HG02798 (cell line): ENCODE data around the gene STIMATE.
A peak's percentile ranks its signal among the peaks of the same experiment; 100 is the strongest.

Source experiments
- ATAC-seq: cut with Tn5 transposase; IDR thresholded peaks from one replicate; pipeline ENCODE4 v1.9.1; 2021; ENCODE audit warnings: mild to moderate bottlenecking; ENCODE audit not compliant: unreplicated experiment, poor library complexity

The STIMATE gene

DNA sequence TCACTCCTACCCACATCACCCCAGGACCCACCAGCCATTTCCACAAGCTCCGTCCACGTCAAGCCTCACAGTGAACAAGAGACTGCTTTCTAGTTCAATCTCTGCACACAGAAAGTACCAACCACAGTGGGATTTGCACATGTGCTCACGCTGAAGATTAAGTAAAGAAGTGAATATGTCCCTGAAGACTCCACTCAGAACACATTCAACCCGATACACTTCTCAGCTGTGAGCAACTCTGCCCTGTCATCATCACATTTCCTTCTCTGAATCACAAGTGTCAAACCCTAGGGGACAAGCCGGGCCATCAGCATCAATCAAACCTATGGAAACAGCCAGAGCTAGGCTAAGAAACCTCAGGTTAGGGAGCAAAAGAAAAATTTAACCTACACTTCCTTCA, 1.9 kb downstream of the STIMATE start:
- no peak for ATAC-seq

DNA sequence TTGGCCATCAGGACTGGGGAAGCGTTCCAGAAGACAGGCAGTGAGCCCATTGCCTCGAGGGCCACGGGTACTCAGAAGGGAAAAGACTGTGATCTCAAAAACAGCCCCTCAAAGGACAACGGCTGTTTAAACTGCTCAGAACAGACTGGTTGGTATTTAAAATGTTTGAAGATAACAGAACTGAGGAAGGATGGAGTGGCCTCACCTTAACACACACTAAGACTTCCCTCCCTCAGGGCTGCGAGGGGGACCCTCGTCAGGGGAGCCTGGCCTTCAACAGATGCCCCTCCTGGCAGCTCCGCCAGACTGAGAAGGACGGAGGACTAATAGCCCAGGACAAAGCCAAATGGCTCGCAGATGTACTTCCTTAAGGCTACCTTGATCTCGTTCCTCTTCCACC, 2.6 kb downstream of the STIMATE start:
- ATAC-seq: no peak

DNA sequence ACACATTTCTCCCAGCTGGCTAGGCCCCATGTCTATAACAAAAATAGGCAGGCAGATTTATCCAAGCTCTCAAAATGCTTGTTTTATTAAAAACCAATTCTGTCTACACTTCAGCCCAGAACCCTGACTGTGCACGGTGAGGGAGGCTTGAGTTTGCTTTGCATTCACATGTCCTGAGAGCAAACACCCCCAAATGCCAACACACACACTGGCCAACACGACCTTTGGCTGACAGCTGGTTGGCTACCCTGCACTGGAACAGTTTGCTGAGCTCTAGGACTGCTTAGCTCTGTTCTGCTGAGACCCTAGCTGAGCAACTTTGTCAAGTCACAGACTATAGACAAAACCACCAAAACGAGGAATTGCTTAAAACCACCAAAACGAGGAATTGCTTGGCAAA, 3.6 kb downstream of the STIMATE start:
- ATAC-seq: no peak

DNA sequence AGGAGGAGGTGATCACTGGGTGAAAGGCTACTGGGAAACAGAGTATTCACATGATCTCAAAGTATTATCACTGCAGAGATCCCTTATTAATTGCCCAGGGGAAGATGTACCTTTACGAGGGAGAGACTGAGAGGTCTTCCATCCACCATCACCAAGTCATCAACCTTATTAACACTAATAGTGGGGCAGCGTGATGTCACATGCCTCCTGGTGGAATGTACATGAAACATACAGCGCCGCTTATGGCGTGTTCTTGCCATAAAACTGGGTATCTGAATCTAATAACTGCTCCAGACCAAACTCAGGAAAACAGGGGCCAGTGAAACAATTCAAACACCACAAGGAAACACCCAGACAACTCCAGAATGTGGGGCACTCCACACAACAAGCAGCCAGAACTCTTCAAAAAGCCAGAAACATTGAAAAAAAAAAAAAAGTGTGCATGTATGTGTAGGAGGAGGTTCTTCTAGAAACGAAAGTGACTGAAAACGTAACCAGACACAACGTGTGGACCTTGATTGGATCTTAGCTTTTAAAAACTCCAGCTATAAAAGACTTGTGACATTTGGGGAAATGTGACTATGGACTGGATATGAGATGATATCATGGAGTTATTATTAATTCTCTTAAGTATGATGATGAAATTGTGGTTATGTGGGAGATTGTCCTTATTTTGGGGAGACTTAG, 4.6 kb downstream of the STIMATE start:
- ATAC-seq: peak; percentile 18

DNA sequence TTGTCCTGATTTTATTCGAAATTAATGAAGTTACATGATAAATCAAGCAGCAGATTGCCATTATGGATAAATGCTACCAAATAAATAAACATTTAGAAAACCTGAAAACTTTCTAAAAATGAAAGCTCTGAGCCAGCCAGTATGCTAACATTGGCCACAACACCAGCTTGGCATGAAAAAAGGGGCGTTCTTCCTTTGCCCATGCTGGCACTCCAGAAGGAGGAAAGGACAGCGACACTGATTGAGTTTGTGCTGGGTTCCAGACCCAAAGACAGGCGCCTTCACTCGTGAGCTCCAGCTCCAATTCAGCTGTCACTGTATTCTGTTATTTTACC, 5.1 kb downstream of the STIMATE start:
- ATAC-seq: no peak

DNA sequence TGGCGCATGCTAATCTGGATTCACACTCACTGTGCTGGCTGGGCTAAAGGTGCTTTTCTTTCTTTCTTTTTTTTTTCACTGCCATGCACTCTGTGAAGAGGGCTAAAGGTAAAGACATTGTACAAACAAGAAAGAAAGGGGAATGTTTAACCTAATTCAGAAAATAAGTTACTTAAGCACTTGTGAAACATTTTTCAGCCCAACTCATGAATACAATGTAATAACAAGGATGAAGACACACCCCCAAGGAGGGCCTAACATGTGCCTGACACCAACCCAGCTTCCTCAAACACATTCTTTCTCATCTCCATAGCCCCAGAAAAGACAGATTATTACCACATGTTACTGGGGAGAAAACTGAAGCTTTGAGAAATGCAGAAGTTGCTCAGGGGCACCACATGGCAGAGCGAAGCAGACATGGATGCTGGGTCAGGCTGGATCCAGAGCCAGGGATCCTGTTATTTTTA, 5.7 kb downstream of the STIMATE start:
- ATAC-seq: no peak

DNA sequence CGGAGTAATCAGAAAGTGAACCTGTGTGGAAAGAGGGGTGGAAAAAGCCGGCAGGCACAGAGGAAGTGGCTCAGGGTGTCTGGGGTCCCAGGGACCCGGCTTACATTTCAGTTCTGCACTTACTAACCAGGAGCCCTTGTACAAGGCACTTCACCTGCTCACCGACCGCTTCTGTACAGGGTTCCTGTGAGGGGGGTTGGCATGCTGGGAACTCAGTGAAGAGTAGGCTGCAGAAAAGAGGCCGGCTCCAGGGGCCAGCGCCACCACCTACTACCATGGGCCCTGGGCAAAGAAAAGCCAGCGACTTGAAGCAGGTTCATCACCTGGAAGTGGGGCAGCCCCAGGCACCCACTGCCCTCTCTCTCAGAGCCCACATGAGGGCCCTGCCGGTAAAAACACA, 6.2 kb downstream of the STIMATE start:
- no peak for ATAC-seq

DNA sequence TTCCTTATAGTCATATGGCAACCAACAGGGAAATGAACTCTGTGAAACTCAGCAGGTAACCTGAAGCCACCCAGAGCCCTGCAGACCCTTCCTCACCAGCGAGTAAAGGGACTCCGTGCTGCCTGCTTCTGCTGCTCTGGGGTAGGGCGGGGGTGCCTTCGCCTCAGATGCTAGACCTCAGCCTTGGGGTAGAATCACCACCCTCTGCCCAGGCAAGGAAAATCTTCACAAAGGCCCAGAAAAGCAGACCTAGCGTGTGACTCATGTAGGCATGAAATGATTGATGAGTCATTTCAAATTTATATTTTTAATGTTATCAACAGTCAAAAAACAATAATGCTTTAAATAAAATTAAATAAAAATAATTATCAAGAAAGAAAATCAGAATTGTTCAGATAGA, 6.6 kb downstream of the STIMATE start:
- no peak for ATAC-seq

DNA sequence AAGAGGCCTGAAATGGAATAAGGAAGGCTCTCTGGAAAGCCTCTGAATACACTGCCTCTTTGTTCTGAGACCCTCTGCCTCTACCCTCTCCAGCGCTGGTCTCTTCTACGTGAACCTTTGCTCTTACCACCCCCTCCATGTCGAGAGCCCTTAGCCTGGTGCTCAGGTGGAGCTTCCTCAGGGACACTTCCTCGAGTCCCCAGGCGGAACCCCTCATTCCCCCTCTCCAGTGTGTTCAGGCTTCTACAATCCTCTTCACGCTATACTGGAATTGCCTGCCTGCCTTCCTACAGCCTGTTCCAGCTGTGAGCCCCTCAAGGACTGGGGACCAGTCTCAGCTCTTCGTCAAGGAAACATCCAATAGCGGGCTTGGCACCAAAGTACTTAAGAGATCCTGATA, 7.4 kb downstream of the STIMATE start:
- ATAC-seq: no peak

DNA sequence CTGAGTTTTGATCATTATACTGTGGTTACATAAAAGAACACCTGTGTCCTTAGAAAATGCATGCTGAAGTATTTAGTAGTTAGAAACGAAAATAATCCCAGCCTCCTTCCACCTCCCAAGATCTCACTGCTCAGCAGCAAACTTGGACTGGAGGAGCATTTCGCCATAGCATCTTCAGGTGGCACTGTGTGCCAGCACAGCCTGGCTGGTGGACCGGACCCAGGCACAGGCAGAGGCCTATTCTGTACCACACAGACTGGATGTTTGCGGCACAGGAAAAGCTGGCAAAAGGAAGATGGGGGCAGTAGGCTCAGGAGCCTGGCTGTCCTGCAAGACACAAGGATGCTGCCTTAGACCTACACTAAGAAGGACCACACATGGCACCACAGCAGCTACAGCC, 10.2 kb downstream of the STIMATE start:
- ATAC-seq: no peak

DNA sequence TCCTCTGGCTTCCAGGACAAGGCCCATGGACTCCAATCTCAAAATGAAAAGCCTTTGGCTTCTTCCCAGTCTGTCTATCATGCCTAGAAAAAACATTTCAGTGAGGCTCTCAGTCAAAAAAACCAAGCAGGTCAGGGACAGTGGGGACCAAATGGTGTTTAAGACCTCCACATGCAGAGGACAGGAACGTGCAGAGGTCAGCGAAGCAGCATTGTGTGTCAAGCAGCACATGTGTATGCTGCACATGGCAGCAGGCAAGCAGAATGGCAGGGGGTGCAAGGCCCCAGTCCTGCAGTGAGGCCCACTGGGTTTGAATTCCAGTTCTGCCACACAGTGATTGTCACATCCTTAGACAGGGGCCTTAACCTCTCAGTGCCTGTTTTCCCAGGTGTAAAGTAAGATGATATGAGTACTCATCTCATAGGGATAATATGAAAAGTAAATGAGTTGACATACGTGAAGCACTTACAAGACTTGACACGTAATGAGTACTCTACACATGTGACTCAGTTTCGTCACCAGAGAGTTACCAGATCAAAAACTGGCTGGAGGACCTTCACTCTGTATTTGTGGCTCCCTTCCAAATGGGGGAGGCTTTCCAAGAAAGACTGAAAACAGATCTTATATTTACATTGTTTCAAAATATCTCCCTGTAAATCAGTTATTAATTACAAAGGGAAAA, 11.2 kb downstream of the STIMATE start:
- no peak for ATAC-seq

DNA sequence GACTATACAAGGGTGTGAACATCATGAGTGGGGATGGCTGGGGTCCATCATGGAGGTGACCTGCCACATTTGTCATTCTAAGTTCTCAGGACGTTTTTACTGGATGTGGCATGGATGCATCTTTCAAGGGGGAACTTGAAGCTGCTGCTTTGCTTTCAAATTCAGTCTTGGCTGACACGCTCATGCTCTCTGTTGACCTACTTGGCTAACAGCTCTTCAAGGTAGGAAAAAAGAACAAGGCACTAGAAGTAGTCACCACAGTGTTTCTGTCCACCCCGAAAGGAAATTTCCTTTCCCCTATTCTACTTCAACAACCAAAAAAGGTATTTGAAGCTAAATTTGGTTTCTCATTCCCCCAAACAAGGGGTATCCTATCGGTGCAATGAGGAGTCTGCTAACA, 15.0 kb downstream of the STIMATE start:
- ATAC-seq: no peak

DNA sequence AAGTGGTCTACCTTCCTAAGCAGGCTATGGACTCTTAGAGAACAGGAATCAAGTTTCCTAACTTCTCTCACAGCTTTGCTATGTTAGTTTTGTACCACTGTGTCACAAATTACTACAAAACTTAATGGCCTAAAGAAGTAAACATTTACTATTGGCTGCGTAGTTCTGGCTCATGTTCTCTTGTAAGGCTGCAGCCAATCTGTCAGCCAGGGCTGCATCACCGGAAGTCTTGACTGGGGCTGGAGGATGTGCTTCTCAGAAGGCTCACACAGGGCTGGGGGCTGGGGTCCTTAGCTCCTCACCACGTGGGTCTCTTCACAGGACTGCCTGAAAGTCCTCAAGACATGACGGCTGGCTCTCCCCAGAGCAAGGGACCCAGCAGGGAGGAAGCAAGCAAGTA, 15.5 kb downstream of the STIMATE start:
- ATAC-seq: no peak

DNA sequence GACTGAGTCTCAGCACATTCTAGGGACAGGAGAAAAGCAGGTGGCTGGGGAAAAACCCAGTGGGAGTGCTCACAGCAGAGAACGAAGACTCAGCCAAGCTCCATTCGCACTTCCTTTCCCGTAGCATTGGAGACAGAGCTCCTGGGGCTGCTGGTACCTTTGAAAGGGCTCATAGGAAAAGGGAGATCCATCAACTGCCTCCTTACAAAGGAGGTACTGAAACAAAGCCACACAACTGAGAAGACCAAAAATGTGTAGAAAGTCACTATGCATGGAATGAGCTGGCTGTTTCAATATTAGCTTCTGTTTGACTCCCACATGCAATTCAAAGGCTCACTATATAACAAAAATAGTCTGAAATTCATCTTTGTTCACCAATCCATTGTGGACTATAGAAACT, 16.9 kb downstream of the STIMATE start:
- peak; percentile 53 for ATAC-seq

DNA sequence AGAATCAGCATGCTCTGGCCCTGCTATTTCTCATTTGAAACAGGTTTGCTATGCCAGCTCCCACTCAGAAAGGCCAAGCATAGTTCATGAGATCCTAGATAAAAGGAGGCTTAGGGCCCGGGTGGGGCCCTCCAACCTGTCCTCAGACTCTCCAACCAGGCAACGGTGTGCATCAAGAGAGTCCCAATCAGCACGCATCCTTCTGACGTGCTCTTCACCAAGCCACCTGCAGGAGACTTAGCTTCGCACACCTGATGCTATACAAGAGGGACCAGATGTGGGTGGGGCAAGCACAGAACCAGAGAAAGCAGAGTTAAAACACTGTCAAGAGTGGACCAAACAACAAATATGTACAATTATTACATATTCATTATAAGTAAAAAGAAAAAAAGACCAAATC, 17.3 kb downstream of the STIMATE start:
- peak; percentile 32 for ATAC-seq

DNA sequence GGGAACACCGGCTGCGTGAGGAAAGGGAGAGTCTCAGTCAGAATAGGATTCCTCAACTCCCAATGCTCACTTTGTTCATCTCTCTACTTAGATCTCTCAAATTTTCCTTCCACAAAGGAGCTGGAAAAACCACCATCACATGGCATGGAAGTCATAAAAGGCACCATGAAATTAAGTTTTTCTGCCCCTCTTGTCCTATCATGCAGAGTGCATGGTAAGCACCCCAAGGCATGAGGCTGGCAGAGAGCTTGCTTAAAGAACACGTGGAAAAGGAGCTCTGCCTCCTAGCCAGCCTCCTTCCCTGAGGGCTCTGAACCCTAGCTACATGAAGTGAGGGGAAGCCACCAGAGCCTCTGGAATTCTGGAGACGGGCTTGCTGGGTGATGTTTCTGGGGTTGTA, 17.8 kb downstream of the STIMATE start:
- no peak for ATAC-seq

DNA sequence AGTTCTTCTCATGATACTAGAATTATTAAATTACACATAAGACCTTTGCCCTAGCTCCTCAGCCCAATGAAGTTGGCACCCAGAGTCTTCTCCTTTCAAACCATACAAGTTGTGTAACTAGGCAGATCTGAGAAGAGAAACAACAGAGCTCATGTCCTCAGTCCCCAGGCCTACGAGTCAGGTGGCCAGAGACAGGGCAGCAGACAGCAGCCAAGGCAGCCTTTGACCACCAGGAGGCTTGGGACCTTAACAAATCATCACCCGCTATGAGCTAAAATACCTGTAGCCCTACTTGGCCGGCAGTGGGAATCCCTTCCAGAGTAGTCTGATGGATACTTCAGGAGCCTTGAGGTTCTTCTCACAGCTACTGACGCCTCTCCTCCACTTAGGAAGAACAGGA, 18.3 kb downstream of the STIMATE start:
- no peak for ATAC-seq

DNA sequence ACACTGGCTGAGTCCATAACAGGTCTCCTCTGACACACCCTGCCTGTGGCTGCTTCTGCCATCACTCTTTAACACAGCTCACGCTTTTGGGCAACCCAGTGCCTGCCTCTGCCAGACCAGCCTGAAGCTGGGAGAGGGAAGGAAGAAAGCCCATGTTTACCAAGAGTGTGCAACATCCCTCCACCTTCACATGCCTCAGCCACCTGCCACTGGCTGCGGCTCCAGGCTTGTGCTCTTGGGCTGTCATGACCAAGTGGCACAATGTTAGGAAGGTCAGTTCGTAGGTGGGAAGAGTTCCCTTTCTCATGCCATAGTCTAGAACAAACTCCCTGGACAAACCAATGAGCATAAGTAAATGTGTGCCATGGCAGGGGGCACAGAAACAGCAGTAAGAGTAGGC, 20.3 kb downstream of the STIMATE start:
- ATAC-seq: no peak

DNA sequence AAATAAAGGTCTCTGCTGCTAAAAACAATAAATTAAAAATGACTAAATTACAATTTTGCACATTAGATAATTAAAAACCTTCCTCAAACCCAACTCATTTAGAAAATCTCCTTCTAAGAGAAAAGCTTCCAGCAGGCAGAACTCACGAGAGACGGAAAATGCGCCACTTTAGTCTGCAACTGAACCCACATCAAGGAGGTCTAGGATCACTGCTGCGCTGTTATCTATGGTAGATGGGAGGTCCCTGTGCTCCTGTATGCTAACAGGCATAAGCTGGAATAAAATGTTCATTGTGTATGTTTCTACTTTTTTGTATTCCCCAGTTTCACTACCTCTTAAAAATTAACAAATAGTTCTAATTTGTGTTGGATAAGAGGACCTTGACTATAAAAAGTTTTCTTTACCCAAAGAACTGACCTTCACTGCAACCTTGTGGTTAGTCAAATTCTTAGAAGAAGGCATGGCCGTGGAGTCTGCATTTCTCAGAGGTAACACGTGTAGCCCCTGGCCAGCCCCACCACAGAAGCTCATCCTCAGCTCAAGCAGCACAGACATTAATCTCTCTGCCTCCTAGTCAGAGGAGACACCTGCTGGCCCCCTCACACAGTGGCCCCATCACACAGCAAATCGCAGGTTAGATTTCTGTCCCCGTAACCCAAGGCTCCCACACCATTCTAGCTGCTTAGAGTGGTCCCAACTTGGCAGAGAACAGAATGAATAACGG, 22.3 kb downstream of the STIMATE start:
- ATAC-seq: no peak

DNA sequence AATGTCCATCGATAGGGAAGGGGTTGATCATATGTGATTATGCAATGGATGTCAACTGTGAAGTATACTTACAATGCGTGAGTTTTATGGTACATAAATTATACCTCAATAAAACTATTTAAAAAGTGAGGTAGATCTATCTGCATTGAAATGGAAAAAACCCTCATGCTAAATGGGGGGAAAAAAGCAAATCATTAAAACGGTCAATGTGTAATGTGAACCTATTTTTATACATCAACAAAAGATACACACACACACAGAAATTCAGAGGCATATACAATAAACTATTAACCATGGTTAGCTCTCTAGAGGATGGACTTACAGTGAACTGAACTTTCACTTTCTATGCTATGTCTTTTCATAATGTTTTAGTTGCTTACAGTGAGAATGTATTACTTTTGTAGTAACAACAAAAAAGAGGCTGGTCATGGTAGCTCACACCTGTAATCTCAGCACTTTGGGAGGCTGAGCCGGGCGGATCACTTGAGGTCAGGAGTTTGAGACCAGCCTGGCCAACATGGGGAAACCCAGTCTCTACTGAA, 23.1 kb downstream of the STIMATE start:
- no peak for ATAC-seq

DNA sequence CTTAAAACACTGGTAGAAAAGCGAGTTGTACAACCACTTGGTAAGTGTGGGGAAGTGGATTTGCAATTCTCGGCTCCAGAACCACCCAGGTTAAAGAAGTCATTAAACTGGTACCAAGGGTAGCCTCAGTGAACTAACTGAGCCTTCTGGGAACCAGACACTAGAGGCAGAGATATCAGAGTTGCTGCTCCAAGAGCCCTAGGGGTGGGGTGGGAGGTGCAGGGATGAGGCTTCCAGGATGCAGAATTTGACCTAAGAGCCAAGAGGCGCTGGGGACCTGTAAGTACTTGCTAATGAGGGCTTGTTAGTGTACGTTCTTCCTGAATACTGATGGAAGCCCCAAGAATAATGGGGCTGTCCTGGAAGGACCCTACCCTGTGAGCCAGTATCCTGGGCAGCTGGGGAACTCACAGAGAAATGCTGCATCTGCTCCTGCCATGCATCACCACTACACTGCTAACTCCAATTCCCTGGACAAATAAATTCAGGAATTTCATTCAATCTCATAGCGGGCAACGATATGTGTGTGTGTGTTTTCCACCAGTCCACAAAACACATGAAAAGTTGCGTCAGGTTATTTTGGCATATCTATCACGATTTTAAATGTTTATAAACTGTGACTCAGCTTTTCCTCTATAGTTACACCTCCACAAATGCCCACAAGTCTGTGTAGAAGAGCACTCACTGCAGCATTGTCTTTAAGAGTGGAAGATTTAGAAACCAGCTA, 23.8 kb downstream of the STIMATE start:
- ATAC-seq: no peak
